Ishikawa (cell line): ENCODE measurements around the gene DMBX1.

Experiments
- CEBPB ChIP-seq: IDR thresholded peaks from 2 replicates; pipeline ENCODE4 v1.6.1; 2012
- CREB1 ChIP-seq: IDR thresholded peaks from 2 replicates; pipeline ENCODE4 v1.6.1; 2012; ENCODE audit warnings: low read depth
- EGR1 ChIP-seq: IDR thresholded peaks from 2 replicates; pipeline ENCODE4 v1.6.1; 2012
- EP300 ChIP-seq: IDR thresholded peaks from 2 replicates; pipeline ENCODE4 v1.6.1; 2012; ENCODE audit warnings: borderline replicate concordance
- FOXM1 ChIP-seq: IDR thresholded peaks from 2 replicates; pipeline ENCODE4 v1.6.1; 2012; ENCODE audit warnings: low read depth, borderline replicate concordance
- NFIC ChIP-seq: IDR thresholded peaks from 2 replicates; pipeline ENCODE4 v1.6.1; 2012
- RAD21 ChIP-seq: IDR thresholded peaks from 2 replicates; pipeline ENCODE4 v1.6.1; 2012; ENCODE audit warnings: low read depth
- REST ChIP-seq: IDR thresholded peaks from 2 replicates; pipeline ENCODE4 v1.6.1; 2012; ENCODE audit warnings: low read depth, mild to moderate bottlenecking
- TAF1 ChIP-seq: IDR thresholded peaks from 2 replicates; pipeline ENCODE4 v1.6.1; 2012; ENCODE audit warnings: low read depth, mild to moderate bottlenecking
- TCF12 ChIP-seq: IDR thresholded peaks from 2 replicates; pipeline ENCODE4 v1.6.1; 2012; ENCODE audit warnings: low read depth
- TEAD4 ChIP-seq: IDR thresholded peaks from 2 replicates; pipeline ENCODE4 v1.6.1; 2012
- USF1 ChIP-seq: IDR thresholded peaks from 2 replicates; pipeline ENCODE4 v1.6.1; 2012
- YY1 ChIP-seq: IDR thresholded peaks from 2 replicates; pipeline ENCODE4 v1.6.1; 2012; ENCODE audit warnings: low read depth
- ZBTB7A ChIP-seq: IDR thresholded peaks from 2 replicates; pipeline ENCODE4 v1.6.1; 2012; ENCODE audit warnings: low read depth
- TF ChIP-seq, protein P1 (sequence below): IDR thresholded peaks from 2 replicates; pipeline ENCODE4 v1.6.1; 2012

Gene DMBX1

GRCh38 chr1:46525253-46525983, 35.8 kb downstream of the DMBX1 start:
- TF ChIP-seq FOXM1 (peak; percentile 94), CREB1 (peak; percentile 57; the same call in 1 of the 2 replicates), CEBPB (peak; percentile 57; the same call in 1 of the 2 replicates), TEAD4 (peak; percentile 95), ZBTB7A (peak; percentile 87; the same call in 1 of the 2 replicates), NFIC (peak; percentile 99), EP300 (peak; percentile 99), TAF1 (0 out of 2 replicates have a peak, but pooled peaks have one; percentile 36), TCF12 (peak; percentile 99), EGR1 (peak; percentile 45), YY1 (0 out of 2 replicates have a peak, but pooled peaks have one; percentile 38), REST (no peak; the same call in 1 of the 2 replicates), RAD21 (peak; percentile 18; the same call in 1 of the 2 replicates), USF1 (no peak; the same call in 1 of the 2 replicates)
- TF ChIP-seq, protein P1, sequence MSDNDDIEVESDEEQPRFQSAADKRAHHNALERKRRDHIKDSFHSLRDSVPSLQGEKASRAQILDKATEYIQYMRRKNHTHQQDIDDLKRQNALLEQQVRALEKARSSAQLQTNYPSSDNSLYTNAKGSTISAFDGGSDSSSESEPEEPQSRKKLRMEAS, result peak; percentile 88

GRCh38 chr1:46526013-46526690, 36.5 kb downstream of the DMBX1 start:
- TF ChIP-seq REST (no peak), RAD21 (no peak), EP300 (0 out of 2 replicates have a peak, but pooled peaks have one; percentile 17), CEBPB (0 out of 2 replicates have a peak, but pooled peaks have one; percentile 14), TEAD4 (peak; percentile 42), YY1 (no peak), EGR1 (no peak), NFIC (no peak), USF1 (no peak)
- TF ChIP-seq, protein P1, result no peak

DNA sequence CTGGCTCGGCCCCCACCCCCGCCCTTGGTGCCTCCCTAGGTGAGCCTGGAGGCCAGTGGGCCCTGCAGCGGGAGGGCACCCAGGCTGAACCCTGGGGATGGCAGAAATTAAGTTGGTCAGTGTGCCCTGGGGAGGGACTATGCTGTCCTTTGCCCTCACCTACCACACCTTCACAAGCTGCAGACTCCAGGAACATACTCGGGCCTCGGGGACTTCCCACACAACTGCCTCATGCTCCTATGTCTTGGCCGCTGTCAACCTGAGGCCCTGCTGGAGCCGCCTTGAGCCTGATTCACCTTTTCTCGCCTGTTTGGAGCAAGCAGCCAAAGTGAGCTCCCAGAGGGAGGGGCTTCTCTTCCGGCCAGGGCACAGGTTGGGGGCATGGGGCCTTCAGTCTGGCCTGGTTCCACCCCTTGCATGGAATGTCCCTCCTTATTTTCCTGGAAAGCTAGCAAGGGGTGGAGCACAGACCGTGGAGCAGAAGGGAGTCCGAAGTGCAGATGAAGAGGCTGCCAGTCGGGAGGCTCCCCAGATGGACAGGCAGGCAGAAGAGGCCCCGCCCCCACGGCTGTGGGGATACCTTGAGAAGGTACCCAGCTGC, 37.2 kb downstream of the DMBX1 start:
- TF ChIP-seq, protein P1, result peak; percentile 69; the same call in 1 of the 2 replicates
- TF ChIP-seq USF1 (no peak), TAF1 (no peak), TEAD4 (peak; percentile 39), RAD21 (peak; percentile 7; the same call in 1 of the 2 replicates), TCF12 (no peak), NFIC (peak; percentile 50; the same call in 1 of the 2 replicates), ZBTB7A (no peak)

DNA sequence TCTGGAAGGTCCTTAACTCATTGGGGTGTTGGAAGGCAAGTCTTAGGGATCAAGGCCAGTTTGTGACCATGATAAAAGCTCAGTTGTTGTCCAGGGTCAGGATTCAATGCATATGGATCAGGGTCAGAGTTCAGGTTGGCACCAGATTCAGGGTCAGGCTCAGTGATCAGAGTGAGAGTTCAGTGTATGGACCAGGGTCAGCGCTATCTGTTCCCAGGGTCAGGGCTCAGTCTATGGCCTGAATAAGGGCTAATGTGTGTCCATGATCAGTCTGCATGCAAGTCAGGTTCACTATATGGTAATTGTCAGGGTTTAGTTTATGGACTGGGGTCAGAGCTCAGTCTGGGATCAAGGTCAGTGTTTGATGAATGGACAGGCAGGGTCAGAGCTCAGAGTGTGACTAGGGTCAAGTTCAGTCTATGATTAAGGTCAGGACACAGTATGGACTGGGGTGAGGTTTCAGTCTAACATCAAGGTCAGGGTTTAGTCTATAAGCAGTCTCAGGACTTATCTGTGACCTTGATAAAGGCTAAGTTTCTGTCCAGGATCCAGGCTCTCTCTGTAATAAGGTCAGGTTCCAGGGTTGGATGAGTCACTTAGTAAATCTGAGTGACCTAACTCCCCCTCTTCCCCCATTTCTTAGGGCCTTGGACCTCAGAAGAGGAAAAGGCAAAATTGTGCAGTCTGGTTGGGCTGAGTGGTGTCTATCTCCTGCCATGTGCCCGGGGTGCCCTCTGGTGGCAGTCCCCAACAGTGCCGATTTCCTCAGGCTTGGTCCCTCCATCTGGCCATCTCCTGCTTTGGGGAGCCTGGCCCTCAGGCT, 38.0 kb downstream of the DMBX1 start:
- TF ChIP-seq, protein P1, result peak; percentile 30; the same call in 1 of the 2 replicates
- TF ChIP-seq TEAD4 (no peak), YY1 (no peak), RAD21 (peak; percentile 100)
